DMS 273 (cell line): ENCODE results near the gene GGPS1.
"Not testable (repeated sequence)": the region's sequence is repeated elsewhere in the genome, so short reads cannot be mapped to it uniquely, and the experiment has no call there.

Source experiments
- DNase-seq: peaks from one replicate; lab custom pipeline; 2025; ENCODE audit not compliant: unreplicated experiment; lab: John Stamatoyannopoulos, UW

The GGPS1 gene

GRCh38 chr1:235304549-235305451 is 23.6 kb upstream of the GGPS1 start:
- DNase-seq = peak; percentile 26

GRCh38 chr1:235307158-235308124 is 20.9 kb upstream of the GGPS1 start:
- DNase-seq = no peak

- DNase-seq = not testable (repeated sequence)
Measured at GRCh38 chr1:235309206-235309605, 19.2 kb upstream of the GGPS1 start.

- DNase-seq = peak; percentile 33
Measured at GRCh38 chr1:235313262-235313661, 15.1 kb upstream of the GGPS1 start.

GRCh38 chr1:235313931-235314678 is 14.3 kb upstream of the GGPS1 start:
- no peak for DNase-seq

GRCh38 chr1:235315173-235315572 is 13.2 kb upstream of the GGPS1 start:
- no peak for DNase-seq

- no peak for DNase-seq
Measured at GRCh38 chr1:235315735-235316134, 12.6 kb upstream of the GGPS1 start.

GRCh38 chr1:235317168-235317567 is 11.2 kb upstream of the GGPS1 start:
- DNase-seq = no peak

GRCh38 chr1:235319255-235319654 is 9.1 kb upstream of the GGPS1 start:
- DNase-seq = no peak

GRCh38 chr1:235320521-235321179 is 7.7 kb upstream of the GGPS1 start:
- DNase-seq = no peak

GRCh38 chr1:235324296-235324695 is 4.1 kb upstream of the GGPS1 start:
- DNase-seq = no peak

- DNase-seq = no peak
Measured at GRCh38 chr1:235325139-235325538, 3.2 kb upstream of the GGPS1 start.

- no peak for DNase-seq
Measured at GRCh38 chr1:235325854-235326253, 2.5 kb upstream of the GGPS1 start.

- peak; percentile 73 for DNase-seq
Measured at GRCh38 chr1:235326719-235327558, 1.4 kb upstream of the GGPS1 start.

GRCh38 chr1:235327559-235328270 is 655 bp upstream of the GGPS1 start, which contains the start of gene ARID4B:
TSS of gene ARID4B (minus strand) at chr1:235328179. CDS start at chr1:235326919, 1,260 bp downstream.
- DNase-seq = peak; percentile 84

- DNase-seq = peak; percentile 77
Measured at GRCh38 chr1:235329139-235329902, 951 bp downstream of the GGPS1 start.

GRCh38 chr1:235330918-235331285 is 2.5 kb downstream of the GGPS1 start:
- DNase-seq = no peak

- no peak for DNase-seq
Measured at GRCh38 chr1:235331401-235331800, 3.0 kb downstream of the GGPS1 start.
